PFSK-1 (cell line): ENCODE results near the gene ANXA3. TPM values are rescaled to one million over a fixed set of nuclear protein-coding genes. Genes with fewer than 3 reads are reported as not detected.

Experiments used
- FOXP2 ChIP-seq: optimal IDR thresholded peaks from 2 replicates; pipeline ENCODE3; 2011; ENCODE audit warnings: borderline replicate concordance, control low read depth, inconsistent platforms; ENCODE audit not compliant: insufficient read depth; ENCODE audit errors: extremely low read length, extremely low read depth
- POLR2AphosphoS5 ChIP-seq: IDR thresholded peaks from 2 replicates; pipeline ENCODE4 v1.6.1; 2012; ENCODE audit warnings: low read depth, mild to moderate bottlenecking, control low read depth, low read length, moderate library complexity
- REST ChIP-seq, 2 experiments: IDR thresholded peaks; 2 replicates each; pipeline versions ENCODE4 v1.6.1 to v1.8.0; 2011 to 2012; ENCODE audit warnings: low read depth in 2 of 2, low read length in 2 of 2, control low read depth in 1 of 2, inconsistent platforms in 1 of 2, mild to moderate bottlenecking in 1 of 2, moderate library complexity in 1 of 2; ENCODE audit not compliant: insufficient read depth in 1 of 2
- SIN3A ChIP-seq: IDR thresholded peaks from 2 replicates; pipeline ENCODE4 v1.6.1; 2012; ENCODE audit warnings: mild to moderate bottlenecking, low read length, moderate library complexity, borderline replicate concordance; ENCODE audit not compliant: insufficient read depth
- TAF1 ChIP-seq: IDR thresholded peaks from 2 replicates; pipeline ENCODE4 v1.6.1; 2012; ENCODE audit warnings: low read length, control low read depth, borderline replicate concordance; ENCODE audit not compliant: insufficient read depth
- polyA plus RNA-seq: library from polyadenylated mRNA; unstranded; fragments of >200 nt; gene quantifications from one replicate; pipeline ENCODE4 v1.2.1, GENCODE V29; 2012; ENCODE audit warnings: low read depth, missing spikeins; ENCODE audit not compliant: insufficient read length

The ANXA3 gene
- not detected for polyA plus RNA-seq

GRCh38 chr4:78551420-78552351 is at the start of gene ANXA3:
ANXA3 (plus strand) TSS chr4:78551770; CDS start chr4:78554474, 2,704 bp downstream.
- TF ChIP-seq REST (IDR thresholded peaks at IDR 0.05; ENCODE audit: insufficient read depth in 1 of 2, low read depth in 2 of 2, low read length in 2 of 2) (no peak), FOXP2 (no peak), TAF1 (no peak)

GRCh38 chr4:78509043-78509442 is 42.5 kb upstream of the ANXA3 start:
- TF ChIP-seq SIN3A (no peak), FOXP2 (no peak), POLR2AphosphoS5 (no peak), TAF1 (no peak), REST (IDR thresholded peaks at IDR 0.05; ENCODE audit: insufficient read depth in 1 of 2, low read depth in 2 of 2, low read length in 2 of 2) (no peak)

GRCh38 chr4:78510108-78510507 is 41.5 kb upstream of the ANXA3 start:
- TF ChIP-seq TAF1 (no peak), FOXP2 (no peak), SIN3A (no peak), REST (IDR thresholded peaks at IDR 0.05; ENCODE audit: insufficient read depth in 1 of 2, low read depth in 2 of 2, low read length in 2 of 2) (no peak), POLR2AphosphoS5 (no peak)

GRCh38 chr4:78510681-78511080 is 40.9 kb upstream of the ANXA3 start:
- TF ChIP-seq TAF1 (no peak), POLR2AphosphoS5 (no peak), FOXP2 (no peak), SIN3A (no peak), REST (IDR thresholded peaks at IDR 0.05; ENCODE audit: insufficient read depth in 1 of 2, low read depth in 2 of 2, low read length in 2 of 2) (no peak)

GRCh38 chr4:78512357-78512920 is 39.1 kb upstream of the ANXA3 start:
- TF ChIP-seq POLR2AphosphoS5 = no peak
- no peak for TF ChIP-seq TAF1
